Lower leg skin (tissue), 4 donors: ENCODE measurements around the gene TP53RK. TPM values are rescaled to one million over a fixed set of nuclear protein-coding genes. Genes with fewer than 3 reads are reported as not detected.
"Not testable (repeated sequence)": the region's sequence is repeated elsewhere in the genome, so short reads cannot be mapped to it uniquely, and the experiment has no call there.

ENCODE experiments used
- DNase-seq, 2 donors: peaks; one replicate each; pipeline ENCODE4 v3.0.0-alpha.2; 2019; ENCODE audit warnings: low spot score in 2 of 2
- H3K4me3 ChIP-seq: fragments of 200-600 bp; sonication (generic); 2 replicates; pipeline ENCODE4 v1.5.1; 2017; ENCODE audit warnings: mild to moderate bottlenecking, low read depth; ENCODE audit not compliant: poor library complexity, severe bottlenecking
- CTCF ChIP-seq, 3 donors: fragments of 450-650 bp; IDR thresholded peaks; one replicate each; pipeline ENCODE4 v1.5.1; 2016; ENCODE audit warnings: antibody characterized with exemption in 3 of 3, mild to moderate bottlenecking in 3 of 3, moderate library complexity in 2 of 3
- POLR2A ChIP-seq, 2 donors: fragments of 450-650 bp; IDR thresholded peaks; one replicate each; pipeline ENCODE4 v1.6.1; 2016 to 2017; ENCODE audit warnings: antibody characterized with exemption in 2 of 2, mild to moderate bottlenecking in 1 of 2, moderate library complexity in 1 of 2
- WGBS, 2 donors: methylation state at CpG; one replicate each; pipeline ENCODE4 v1.1.5; 2018; 5-methylcytosine and 5-hydroxymethylcytosine counted together
- intact Hi-C: fragments of 100-400 bp; cut with DNase I; formaldehyde crosslinking; loops from one replicate; pipeline ENCODE4 v1.15.0; 2023; ENCODE audit warnings: low total_unique reads
- total RNA-seq, 4 donors: library from RNA; depleted of rRNA; stranded (reverse); fragments of >200 nt; gene quantifications; one replicate each; pipeline ENCODE4 v1.1.0, GENCODE V29; 2016

TP53RK gene
- total RNA-seq, 4 donors from 2014 or later, result 19.5 to 28.6 (median 24.0) TPM

GRCh38 chr20:46676649-46677316 is 12.5 kb downstream of the TP53RK start:
- TF ChIP-seq CTCF (IDR thresholded peaks at IDR 0.05), result peak in 1 of 3 donors; percentile 32
- intact Hi-C loops, result not testable (repeated sequence)
- 93% methylated on average over 10 to 14 of the region's 14 CpGs for WGBS, 2 donors

GRCh38 chr20:46674253-46675083 is 14.8 kb downstream of the TP53RK start:
- TF ChIP-seq POLR2A (IDR thresholded peaks at IDR 0.05) (no peak), CTCF (IDR thresholded peaks at IDR 0.05) (peak in 1 of 3 donors; percentile 54)

More at GRCh38 chr20:46676649-46677316, 12.5 kb downstream of the TP53RK start:
- H3K4me3 ChIP-seq, result not testable (repeated sequence)
- DNase-seq, result peak in 1 of 2 donors; percentile 58

GRCh38 chr20:46673394-46674252 is 15.6 kb downstream of the TP53RK start:
- peak in 1 of 2 donors; percentile 67 for DNase-seq
- intact Hi-C loops, result no loop called here
- 88 to 93% methylated on average over 11 of the region's 11 CpGs for WGBS, 2 donors
- no peak for TF ChIP-seq POLR2A (IDR thresholded peaks at IDR 0.05)
- no peak overlapping the region for H3K4me3 ChIP-seq

More at GRCh38 chr20:46674253-46675083, 14.8 kb downstream of the TP53RK start:
- WGBS, 2 donors, result 68 to 83% methylated on average over 14 of the region's 14 CpGs
- peak in 1 of 2 donors; percentile 63 for DNase-seq
- intact Hi-C loops, result no loop called here
- H3K4me3 ChIP-seq, result no peak overlapping the region

- TF ChIP-seq CTCF (IDR thresholded peaks at IDR 0.05), result no peak
- no peak for TF ChIP-seq POLR2A (IDR thresholded peaks at IDR 0.05)
- WGBS, 2 donors, result 95 to 96% methylated on average over 5 of the region's 5 CpGs
- intact Hi-C loops, result no loop called here
- peak in 1 of 2 donors; percentile 62 for DNase-seq
- H3K4me3 ChIP-seq, result no peak overlapping the region
Observed at GRCh38 chr20:46672543-46673148, 16.6 kb downstream of the TP53RK start.

GRCh38 chr20:46671866-46672542 is 17.2 kb downstream of the TP53RK start:
- H3K4me3 ChIP-seq, result no peak overlapping the region
- no peak for TF ChIP-seq POLR2A (IDR thresholded peaks at IDR 0.05)
- no peak for TF ChIP-seq CTCF (IDR thresholded peaks at IDR 0.05)
- 95 to 98% methylated on average over 3 of the region's 3 CpGs for WGBS, 2 donors
- intact Hi-C loops, result no loop called here
- peak in 1 of 2 donors; percentile 32 for DNase-seq
